ENCODE data around the gene COL20A1. TPM values are rescaled to one million over a fixed set of nuclear protein-coding genes. Genes with fewer than 3 reads are reported as not detected.

The COL20A1 gene
- total RNA-seq, 8 experiments from 2014 or later, result 0.13 to 1.6 (median 0.55) TPM

- no peak overlapping the region for H3K4me3 ChIP-seq
- ATAC-seq (replicated peaks in 6 of 8), result peak in 2 of 8 experiments; percentile 1 to 2
- peaks cover 8 to 14% of the 10 kb centered on the region in 2 donors for H3K4me1 ChIP-seq (replicated peaks in 1 of 2)
- WGBS, 10 experiments, result 94 to 100% (median 96%) methylated on average over 2 to 5 of the region's 17 CpGs; no CpG with 5 or more reads in 7 of the 10 experiments
- in situ Hi-C loops (cut with MboI; ENCODE audit: low pct_unique_long_range_greater_than_20kb in 2 of 9, low sequenced_read_pairs in 9 of 9, unreplicated experiment in 9 of 9), result loop anchor here in 1 of 9 experiments (25.0 kb wide), 1 partner anchor 97 kb away; no protein-coding TSS in a partner anchor
- no peak overlapping the region for H3K27ac ChIP-seq
Observed at GRCh38 chr20:63290136-63290676, 2.8 kb upstream of the COL20A1 start.

GRCh38 chr20:63290677-63291472 is 2.1 kb upstream of the COL20A1 start:
- ATAC-seq (replicated peaks in 6 of 8), result peak; percentile 23 to 75 (median 40)
- Histone ChIP-seq H3K4me3 (no peak overlapping the region), H3K4me1 (replicated peaks in 1 of 2) (peaks cover 15 to 21% of the 10 kb centered on the region in 2 donors), H3K27ac (peak overlapping the region in 1 of 2 donors; percentile 7)
- 0 to 53% (median 3%) methylated on average over 1 to 5 of the region's 26 CpGs; no CpG with 5 or more reads in 5 of the 10 experiments for WGBS, 10 experiments
- in situ Hi-C loops (cut with MboI; ENCODE audit: low pct_unique_long_range_greater_than_20kb in 2 of 9, low sequenced_read_pairs in 9 of 9, unreplicated experiment in 9 of 9), result loop anchor here in 1 of 9 experiments (25.0 kb wide), 1 partner anchor 96 kb away; no protein-coding TSS in a partner anchor

- WGBS, 10 experiments, result 60 to 100% (median 90%) methylated on average over 1 of the region's 10 CpGs; no CpG with 5 or more reads in 6 of the 10 experiments
- Histone ChIP-seq H3K27ac (no peak overlapping the region), H3K4me3 (no peak overlapping the region), H3K4me1 (replicated peaks in 1 of 2) (peaks cover 24 to 30% of the 10 kb centered on the region in 2 donors)
- in situ Hi-C loops (cut with MboI; ENCODE audit: low pct_unique_long_range_greater_than_20kb in 2 of 9, low sequenced_read_pairs in 9 of 9, unreplicated experiment in 9 of 9), result loop anchor here in 1 of 9 experiments (25.0 kb wide), 1 partner anchor 95 kb away; no protein-coding TSS in a partner anchor
- no peak for ATAC-seq (replicated peaks in 6 of 8)
Observed at GRCh38 chr20:63291811-63292210, 1.2 kb upstream of the COL20A1 start.

- Histone ChIP-seq H3K4me3 (no peak overlapping the region), H3K27ac (no peak overlapping the region), H3K4me1 (replicated peaks in 1 of 2) (peaks cover 26 to 31% of the 10 kb centered on the region in 2 donors)
- WGBS, 10 experiments, result 80 to 93% (median 87%) methylated on average over 3 to 5 of the region's 16 CpGs; no CpG with 5 or more reads in 7 of the 10 experiments
- no peak for ATAC-seq (replicated peaks in 6 of 8)
- in situ Hi-C loops (cut with MboI; ENCODE audit: low pct_unique_long_range_greater_than_20kb in 2 of 9, low sequenced_read_pairs in 9 of 9, unreplicated experiment in 9 of 9), result loop anchor here in 1 of 9 experiments (25.0 kb wide), 1 partner anchor 95 kb away; no protein-coding TSS in a partner anchor
Observed at GRCh38 chr20:63292292-63292701, 689 bp upstream of the COL20A1 start.

- no peak for ATAC-seq (replicated peaks in 6 of 8)
- Histone ChIP-seq H3K27ac (no peak overlapping the region), H3K4me3 (no peak overlapping the region), H3K4me1 (replicated peaks in 1 of 2) (peaks cover 26 to 31% of the 10 kb centered on the region in 2 donors)
- WGBS, 10 experiments, result 20% methylated on average over 1 of the region's 11 CpGs; no CpG with 5 or more reads in 9 of the 10 experiments
- in situ Hi-C loops (cut with MboI; ENCODE audit: low pct_unique_long_range_greater_than_20kb in 2 of 9, low sequenced_read_pairs in 9 of 9, unreplicated experiment in 9 of 9), result loop anchor here in 1 of 9 experiments (25.0 kb wide), 1 partner anchor 94 kb away; no protein-coding TSS in a partner anchor
Observed at GRCh38 chr20:63293456-63293855, 470 bp downstream of the COL20A1 start.

- ATAC-seq (replicated peaks in 6 of 8), result peak in 2 of 8 experiments; percentile 12 to 20
- WGBS, 10 experiments, result 80% methylated on average over 1 of the region's 22 CpGs; no CpG with 5 or more reads in 9 of the 10 experiments
- peaks cover 26 to 31% of the 10 kb centered on the region in 2 donors for H3K4me1 ChIP-seq (replicated peaks in 1 of 2)
- no peak overlapping the region for H3K4me3 ChIP-seq
- H3K27ac ChIP-seq, result no peak overlapping the region
- in situ Hi-C loops (cut with MboI; ENCODE audit: low pct_unique_long_range_greater_than_20kb in 2 of 9, low sequenced_read_pairs in 9 of 9, unreplicated experiment in 9 of 9), result loop anchor here in 1 of 9 experiments (25.0 kb wide), 1 partner anchor 93 kb away; no protein-coding TSS in a partner anchor
Observed at GRCh38 chr20:63293871-63294535, 1.0 kb downstream of the COL20A1 start.

- peaks cover 26 to 31% of the 10 kb centered on the region in 2 donors for H3K4me1 ChIP-seq (replicated peaks in 1 of 2)
- WGBS, 10 experiments, result no CpG with 5 or more reads among the region's 12 CpGs
- in situ Hi-C loops (cut with MboI; ENCODE audit: low pct_unique_long_range_greater_than_20kb in 2 of 9, low sequenced_read_pairs in 9 of 9, unreplicated experiment in 9 of 9), result loop anchor here in 1 of 9 experiments (25.0 kb wide), 1 partner anchor 93 kb away; no protein-coding TSS in a partner anchor
- H3K27ac ChIP-seq, result no peak overlapping the region
- H3K4me3 ChIP-seq, result no peak overlapping the region
- ATAC-seq (replicated peaks in 6 of 8), result peak in 1 of 8 experiments; percentile 0
Observed at GRCh38 chr20:63294536-63294900, 1.5 kb downstream of the COL20A1 start.

GRCh38 chr20:63295018-63295417 is 2.0 kb downstream of the COL20A1 start:
- Histone ChIP-seq H3K4me1 (replicated peaks in 1 of 2) (peaks cover 26 to 31% of the 10 kb centered on the region in 2 donors), H3K4me3 (no peak overlapping the region), H3K27ac (no peak overlapping the region)
- in situ Hi-C loops (cut with MboI; ENCODE audit: low pct_unique_long_range_greater_than_20kb in 2 of 9, low sequenced_read_pairs in 9 of 9, unreplicated experiment in 9 of 9), result loop anchor here in 1 of 9 experiments (25.0 kb wide), 1 partner anchor 92 kb away; no protein-coding TSS in a partner anchor
- ATAC-seq (replicated peaks in 6 of 8), result peak in 1 of 8 experiments; percentile 1
- 61 to 65% methylated on average over 2 to 10 of the region's 19 CpGs; no CpG with 5 or more reads in 8 of the 10 experiments for WGBS, 10 experiments

GRCh38 chr20:63295422-63295821 is 2.4 kb downstream of the COL20A1 start:
- peak in 2 of 8 experiments; percentile 1 to 12 for ATAC-seq (replicated peaks in 6 of 8)
- WGBS, 10 experiments, result 8 to 100% (median 80%) methylated on average over 1 to 5 of the region's 17 CpGs; no CpG with 5 or more reads in 6 of the 10 experiments

GRCh38 chr20:63295846-63296245 is 2.9 kb downstream of the COL20A1 start:
- in situ Hi-C loops (cut with MboI; ENCODE audit: low pct_unique_long_range_greater_than_20kb in 2 of 9, low sequenced_read_pairs in 9 of 9, unreplicated experiment in 9 of 9), result loop anchor here in 1 of 9 experiments (25.0 kb wide), 1 partner anchor 91 kb away; no protein-coding TSS in a partner anchor
- peak in 2 of 8 experiments; percentile 1 to 2 for ATAC-seq (replicated peaks in 6 of 8)
- no peak overlapping the region for H3K4me3 ChIP-seq
- peaks cover 26 to 29% of the 10 kb centered on the region in 2 donors for H3K4me1 ChIP-seq (replicated peaks in 1 of 2)
- 0 to 80% (median 37%) methylated on average over 1 to 11 of the region's 20 CpGs; no CpG with 5 or more reads in 6 of the 10 experiments for WGBS, 10 experiments
- H3K27ac ChIP-seq, result no peak overlapping the region

More at GRCh38 chr20:63295422-63295821, 2.4 kb downstream of the COL20A1 start:
- Histone ChIP-seq H3K27ac (no peak overlapping the region), H3K4me3 (no peak overlapping the region), H3K4me1 (replicated peaks in 1 of 2) (peaks cover 26 to 31% of the 10 kb centered on the region in 2 donors)
- in situ Hi-C loops (cut with MboI; ENCODE audit: low pct_unique_long_range_greater_than_20kb in 2 of 9, low sequenced_read_pairs in 9 of 9, unreplicated experiment in 9 of 9), result loop anchor here in 1 of 9 experiments (25.0 kb wide), 1 partner anchor 92 kb away; no protein-coding TSS in a partner anchor

GRCh38 chr20:63296531-63297299 is 3.7 kb downstream of the COL20A1 start:
- peak in 7 of 8 experiments; percentile 7 to 39 (median 20) for ATAC-seq (replicated peaks in 6 of 8)
- Histone ChIP-seq H3K4me3 (no peak overlapping the region), H3K4me1 (replicated peaks in 1 of 2) (peaks cover 20 to 23% of the 10 kb centered on the region in 2 donors), H3K27ac (no peak overlapping the region)
- 43% methylated on average over 3 of the region's 18 CpGs; no CpG with 5 or more reads in 9 of the 10 experiments for WGBS, 10 experiments
- in situ Hi-C loops (cut with MboI; ENCODE audit: low pct_unique_long_range_greater_than_20kb in 2 of 9, low sequenced_read_pairs in 9 of 9, unreplicated experiment in 9 of 9), result loop anchor here in 1 of 9 experiments (25.0 kb wide), 1 partner anchor 91 kb away; no protein-coding TSS in a partner anchor
